DMS53 treated with DMSO at 0.1 percent for 48 hours (cell line): ENCODE results near the gene S100A16.
"Not testable (repeated sequence)": the region's sequence is repeated elsewhere in the genome, so short reads cannot be mapped to it uniquely, and the experiment has no call there.

Experiments used
- DNase-seq: peaks from one replicate; lab custom pipeline; 2025; ENCODE audit not compliant: unreplicated experiment; lab: John Stamatoyannopoulos, UW

Gene S100A16

DNA sequence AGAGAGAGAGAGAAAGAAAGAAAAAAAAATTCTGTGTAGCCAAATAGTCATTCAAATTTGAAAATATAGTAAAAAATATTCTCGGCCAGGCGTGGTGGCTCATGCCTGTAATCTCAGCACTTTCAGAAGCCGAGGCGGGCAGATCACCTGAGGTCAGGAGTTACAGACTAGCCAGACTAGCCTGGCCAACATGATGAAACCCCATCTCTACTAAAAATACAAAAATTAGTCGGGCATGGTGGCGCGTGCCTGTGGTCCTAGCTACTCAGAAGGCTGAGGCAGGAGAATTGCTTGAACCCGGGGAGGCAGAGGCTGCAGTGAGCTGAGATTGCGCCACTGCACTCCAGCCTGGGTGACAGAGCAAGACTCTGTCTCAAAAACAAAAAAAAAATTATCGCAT, 24.9 kb downstream of the S100A16 start:
- DNase-seq = not testable (repeated sequence)

DNA sequence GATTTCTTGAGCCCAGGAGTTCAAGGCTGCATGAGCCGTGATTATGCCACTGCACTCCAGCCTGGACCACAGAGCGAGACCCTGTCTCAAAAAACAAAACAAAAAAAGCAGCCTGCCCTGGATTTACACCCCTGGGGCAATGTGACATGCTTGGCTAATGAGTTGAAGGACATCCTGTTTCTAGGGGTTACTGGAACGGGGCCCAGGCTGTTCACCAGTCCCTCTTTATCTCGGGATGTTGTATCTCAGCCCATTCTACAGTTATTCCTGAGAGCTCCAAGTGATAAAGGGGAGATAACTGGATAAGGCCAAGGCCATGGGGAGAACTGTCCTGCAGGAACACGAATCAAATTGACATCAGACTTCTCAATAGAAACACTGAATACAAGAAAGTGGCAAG, 25.6 kb downstream of the S100A16 start:
- DNase-seq = no peak

- DNase-seq = no peak
Observed at GRCh38 chr1:153586347-153586746, 26.6 kb downstream of the S100A16 start.

- no peak for DNase-seq
Observed at GRCh38 chr1:153585006-153585405, 27.9 kb downstream of the S100A16 start.

GRCh38 chr1:153583976-153584375, 29.0 kb downstream of the S100A16 start:
- no peak for DNase-seq

DNA sequence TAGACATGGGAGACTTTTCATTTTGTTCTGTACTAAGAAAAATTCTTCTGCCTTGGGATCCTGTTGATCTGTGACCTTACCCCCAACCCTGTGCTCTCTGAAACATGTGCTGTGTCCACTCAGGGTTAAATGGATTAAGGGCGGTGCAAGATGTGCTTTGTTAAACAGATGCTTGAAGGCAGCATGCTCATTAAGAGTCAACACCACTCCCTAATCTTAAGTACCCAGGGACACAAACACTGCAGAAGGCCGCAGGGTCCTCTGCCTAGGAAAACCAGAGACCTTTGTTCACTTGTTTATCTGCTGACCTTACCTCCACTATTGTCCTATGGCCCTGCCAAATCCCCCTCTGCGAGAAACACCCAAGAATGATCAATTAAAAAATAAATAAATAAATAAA, 29.4 kb downstream of the S100A16 start:
- not testable (repeated sequence) for DNase-seq

DNA sequence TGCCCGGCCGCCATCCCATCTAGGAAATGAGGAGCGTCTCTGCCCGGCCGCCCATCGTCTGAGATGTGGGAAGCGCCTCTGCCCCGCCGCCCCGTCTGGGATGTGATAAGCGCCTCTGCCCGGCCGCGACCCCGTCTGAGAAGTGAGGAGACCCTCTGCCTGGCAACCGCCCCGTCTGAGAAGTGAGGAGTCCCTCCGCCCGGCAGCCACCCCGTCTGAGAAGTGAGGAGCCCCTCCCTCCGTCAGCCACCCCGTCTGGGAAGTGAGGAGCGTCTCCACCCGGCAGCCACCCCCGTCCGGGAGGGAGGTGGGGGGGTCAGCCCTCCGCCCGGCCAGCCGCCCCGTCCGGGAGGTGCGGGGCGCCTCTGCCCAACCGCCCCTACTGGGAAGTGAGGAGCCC, 30.1 kb downstream of the S100A16 start:
- not testable (repeated sequence) for DNase-seq

DNA sequence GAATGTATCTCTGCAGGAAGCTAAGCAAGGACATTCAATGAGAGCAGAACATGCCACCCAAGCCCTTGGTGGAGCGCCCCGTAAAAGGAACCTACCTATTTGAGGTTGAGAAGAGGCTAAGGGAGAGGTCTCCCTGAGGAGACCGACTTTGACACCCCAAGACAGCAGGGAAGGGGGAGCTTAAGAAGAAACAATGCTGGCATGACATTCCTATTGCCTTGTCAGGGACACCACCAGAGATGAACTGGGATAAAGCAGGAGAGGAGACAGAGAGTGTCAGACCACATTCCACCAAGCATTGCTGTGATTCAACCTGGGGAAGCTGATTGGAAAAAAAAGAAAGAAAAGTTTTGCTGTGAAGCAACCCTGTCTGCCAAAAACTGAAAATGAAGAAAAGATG, 34.0 kb downstream of the S100A16 start:
- DNase-seq = no peak

DNA sequence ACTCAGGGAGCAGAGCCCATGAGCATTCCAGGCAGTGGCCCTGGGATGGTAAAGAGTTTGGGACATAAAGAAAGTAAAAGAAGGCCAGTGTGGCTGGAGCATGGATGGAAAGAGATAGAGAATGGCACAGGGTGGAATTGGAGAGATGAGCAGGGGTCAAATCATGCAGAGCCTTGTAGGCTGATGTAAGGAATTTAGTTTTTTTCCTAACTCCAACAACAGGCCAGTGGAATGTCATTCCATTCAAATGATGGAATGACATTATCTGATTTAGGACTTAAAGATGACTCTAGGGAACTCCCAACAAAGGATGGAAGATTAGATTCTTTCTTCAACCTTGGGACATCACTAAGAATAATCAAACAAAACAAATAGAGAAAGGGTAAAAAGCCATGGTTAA, 34.4 kb downstream of the S100A16 start:
- no peak for DNase-seq

- DNase-seq = no peak
Observed at GRCh38 chr1:153577624-153578051, 35.3 kb downstream of the S100A16 start.

GRCh38 chr1:153577138-153577537, 35.8 kb downstream of the S100A16 start:
- no peak for DNase-seq

- DNase-seq = not testable (repeated sequence)
Observed at GRCh38 chr1:153575497-153575896, 37.4 kb downstream of the S100A16 start.

DNA sequence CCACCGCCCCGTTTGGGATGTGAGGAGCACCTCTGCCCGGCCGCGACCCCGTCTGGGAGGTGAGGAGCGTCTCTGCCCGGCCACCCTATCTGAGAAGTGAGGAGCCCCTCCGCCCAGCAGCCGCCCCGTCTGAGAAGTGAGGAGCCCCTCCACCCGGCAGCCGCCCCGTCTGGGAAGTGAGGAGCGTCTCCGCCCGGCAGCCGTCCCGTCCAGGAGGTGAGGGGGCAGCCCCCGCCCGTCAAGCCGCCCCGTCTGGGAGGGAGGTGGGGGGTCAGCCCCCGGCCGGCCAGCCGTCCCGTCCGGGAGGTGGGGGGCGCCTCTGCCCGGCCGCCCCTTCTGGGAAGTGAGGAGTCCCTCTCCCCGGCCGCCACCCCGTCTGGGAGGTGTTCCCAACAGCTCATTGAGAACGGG, 37.9 kb downstream of the S100A16 start:
- not testable (repeated sequence) for DNase-seq

GRCh38 chr1:153573351-153573750, 39.6 kb downstream of the S100A16 start:
- DNase-seq = no peak

DNA sequence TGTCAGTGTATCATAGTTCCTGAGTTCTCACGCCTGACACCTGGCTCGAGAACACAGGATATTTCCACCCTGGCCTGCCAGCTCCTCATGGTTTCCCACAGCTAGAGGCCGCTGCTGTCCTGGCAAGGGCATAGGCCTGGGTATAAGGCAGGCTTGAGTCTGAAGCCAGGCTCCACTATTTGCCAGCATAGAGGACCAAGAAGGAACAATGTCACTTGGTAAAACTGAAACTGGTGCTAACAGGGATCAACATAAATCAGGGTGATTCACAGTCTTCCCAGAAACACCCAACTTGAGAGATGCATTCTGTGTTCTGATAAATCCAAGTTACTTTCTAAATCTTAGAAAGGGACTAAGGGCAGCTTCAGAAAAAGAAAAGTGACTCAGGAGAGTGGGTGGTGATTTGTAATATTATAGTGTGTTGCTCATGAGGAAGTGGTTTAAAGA, 40.3 kb downstream of the S100A16 start:
- peak; percentile 83 for DNase-seq

GRCh38 chr1:153571706-153572105, 41.2 kb downstream of the S100A16 start:
- DNase-seq = no peak

GRCh38 chr1:153570874-153571273, 42.1 kb downstream of the S100A16 start:
- peak; percentile 38 for DNase-seq

DNA sequence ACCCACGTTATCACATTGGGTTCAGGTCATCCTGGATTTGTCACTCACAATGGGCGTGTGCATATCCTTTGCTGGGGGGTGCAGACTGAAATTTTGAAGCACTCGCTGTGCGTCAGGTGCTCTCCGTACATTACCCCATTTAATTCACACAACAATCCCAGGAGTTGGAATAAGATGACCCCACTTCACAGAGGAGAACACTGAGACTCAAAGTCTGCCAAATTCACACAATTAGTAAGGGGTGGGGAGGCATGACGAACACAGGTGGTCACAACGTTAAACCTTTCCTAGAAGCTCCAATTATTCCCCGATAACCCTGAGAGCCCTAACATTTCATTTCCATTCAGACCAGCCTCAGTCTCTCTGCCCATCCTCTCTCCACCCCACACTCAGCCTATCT, 43.5 kb downstream of the S100A16 start:
- DNase-seq = no peak

- DNase-seq = peak; percentile 94
Observed at GRCh38 chr1:153568367-153569099, 44.4 kb downstream of the S100A16 start.

GRCh38 chr1:153567621-153568366, 45.1 kb downstream of the S100A16 start:
- peak; percentile 23 for DNase-seq

- peak; percentile 95 for DNase-seq
Observed at GRCh38 chr1:153566414-153567371, 46.2 kb downstream of the S100A16 start.
